Left cardiac atrium (tissue), 4 donors: ENCODE measurements around the gene BMPR1B. TPM values are rescaled to one million over a fixed set of nuclear protein-coding genes. Genes with fewer than 3 reads are reported as not detected.

Source experiments
- ATAC-seq, 2 donors: fragments of 200-7000 bp; cut with Tn5 transposase; one replicate each; pipeline ENCODE4 v1.9.1; 2020; ENCODE audit warnings: mild to moderate bottlenecking in 2 of 2, moderate library complexity in 2 of 2
- DNase-seq: peaks from one replicate; pipeline ENCODE4 v3.0.0-alpha.2; 2020
- intact Hi-C, 2 donors: fragments of 100-400 bp; cut with DNase I; formaldehyde crosslinking; loops; one replicate each; pipeline versions ENCODE4 v1.14.1 to v1.15.1; 2022 to 2023
- total RNA-seq, 2 donors: library from RNA; stranded (reverse); fragmentation: NEBNext Ultra II Directional; extraction: Animal tissue kit (Norgen Biotek cat#: 25700); gene quantifications; one replicate each; pipeline ENCODE4 v1.2.1, GENCODE V29; 2021
- donor health status: DM: no; HTN: yes; CAD: no.
- donor health status: DM: no; HTN: yes; CAD: no; lungs with severe emphysema.
- donor health status: DM: yes; HTN: yes; CAD: no.
- donor health status: Dilated cardiomyopathy.

BMPR1B gene
- total RNA-seq, 2 donors from 2014 or later, result 0.77 to 2.0 TPM

DNA sequence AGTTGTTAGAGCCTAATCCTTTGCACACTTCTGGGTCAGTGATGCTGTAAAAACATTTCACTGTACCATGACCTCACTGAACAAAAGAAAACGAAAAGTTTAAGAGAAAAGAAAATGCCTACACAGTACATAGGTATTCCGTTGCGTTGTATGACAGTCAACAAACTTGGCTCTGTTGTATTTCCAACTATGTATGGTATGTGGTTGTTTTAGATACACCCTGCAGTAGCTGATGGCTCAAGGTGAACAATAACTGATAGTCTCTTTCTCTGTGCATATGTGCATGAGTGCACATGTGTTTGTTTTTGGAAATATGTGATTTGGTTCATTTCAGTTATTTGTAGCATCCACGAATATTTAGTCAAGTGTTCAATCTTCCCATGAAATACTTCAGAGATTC lies 176.0 kb downstream of the BMPR1B start:
- ATAC-seq (no peak), DNase-seq (no peak)
- intact Hi-C loops, result no loop called here

DNA sequence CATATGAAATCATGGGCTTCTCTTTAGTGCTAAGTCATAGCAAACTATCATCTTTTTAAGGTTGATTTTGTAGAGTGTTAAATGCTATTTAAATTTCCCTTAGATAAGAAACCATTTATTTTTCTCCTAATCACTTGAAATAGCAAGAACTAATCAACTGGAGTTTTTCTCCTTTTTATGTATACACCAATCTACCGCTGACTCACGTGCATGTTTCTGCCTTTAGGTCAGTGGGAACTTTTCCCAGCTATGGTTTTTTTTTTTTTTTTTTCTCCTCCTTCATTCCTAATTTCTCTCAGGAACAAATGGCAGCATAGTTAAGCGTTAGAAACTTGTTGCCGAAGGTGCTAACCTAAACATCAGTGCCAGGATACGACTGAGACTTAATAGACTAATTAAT lies 176.4 kb downstream of the BMPR1B start:
- intact Hi-C loops, result no loop called here
- DNase-seq, result no peak
- ATAC-seq, result no peak

GRCh38 chr4:94934864-94935263 lies 177.1 kb downstream of the BMPR1B start:
- DNase-seq (no peak), ATAC-seq (no peak)
- intact Hi-C loops, result no loop called here

DNA sequence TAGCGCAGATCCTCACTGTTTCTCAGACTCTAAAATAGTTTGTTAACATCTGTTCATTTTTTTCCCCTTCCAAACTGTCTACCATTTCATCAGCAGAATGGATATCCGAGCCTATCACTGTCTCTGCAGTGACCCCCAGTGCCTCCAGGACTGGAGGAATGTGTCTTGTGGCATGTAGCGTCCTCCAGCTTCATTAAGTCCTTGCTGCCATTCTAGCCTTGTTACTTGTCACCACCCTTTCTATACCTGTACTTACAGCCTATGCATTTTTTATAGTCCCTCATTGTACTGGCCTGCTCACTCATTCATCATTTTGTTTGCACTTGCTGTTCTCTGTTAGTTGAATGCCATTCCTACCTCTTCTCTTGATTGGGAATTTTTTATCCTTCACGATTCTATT lies 179.1 kb downstream of the BMPR1B start:
- intact Hi-C loops, result no loop called here
- ATAC-seq (no peak), DNase-seq (no peak)

- intact Hi-C loops, result no loop called here
- no peak for ATAC-seq
- DNase-seq, result no peak
These were observed 182.2 kb downstream of the BMPR1B start for GRCh38 chr4:94939791-94940519.

GRCh38 chr4:94940520-94940908 lies 182.8 kb downstream of the BMPR1B start:
- DNase-seq, result no peak
- intact Hi-C loops, result no loop called here
- no peak for ATAC-seq

DNA sequence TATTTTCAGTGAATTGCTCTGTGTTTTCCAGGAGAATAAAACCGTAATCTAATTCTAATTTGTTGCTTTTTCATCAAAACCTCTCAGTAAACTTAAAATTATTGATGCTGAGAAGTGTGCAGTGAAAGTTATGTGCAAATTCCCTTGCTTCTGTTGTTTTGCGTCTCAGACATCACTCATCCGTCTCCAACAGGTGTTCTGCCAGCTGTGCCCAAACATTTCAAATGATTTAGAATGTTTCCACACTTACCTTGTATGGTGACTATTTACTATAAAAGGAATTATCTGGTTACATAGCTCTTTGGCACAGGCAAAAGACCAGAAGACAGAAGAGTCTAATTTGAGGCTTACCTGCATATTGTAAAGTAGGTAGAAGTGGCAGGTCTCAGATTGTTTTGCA lies 184.0 kb downstream of the BMPR1B start:
- no peak for DNase-seq
- intact Hi-C loops, result no loop called here
- ATAC-seq, result no peak

- intact Hi-C loops, result no loop called here
- DNase-seq (no peak), ATAC-seq (no peak)
These were observed 187.0 kb downstream of the BMPR1B start for GRCh38 chr4:94944726-94945125.

DNA sequence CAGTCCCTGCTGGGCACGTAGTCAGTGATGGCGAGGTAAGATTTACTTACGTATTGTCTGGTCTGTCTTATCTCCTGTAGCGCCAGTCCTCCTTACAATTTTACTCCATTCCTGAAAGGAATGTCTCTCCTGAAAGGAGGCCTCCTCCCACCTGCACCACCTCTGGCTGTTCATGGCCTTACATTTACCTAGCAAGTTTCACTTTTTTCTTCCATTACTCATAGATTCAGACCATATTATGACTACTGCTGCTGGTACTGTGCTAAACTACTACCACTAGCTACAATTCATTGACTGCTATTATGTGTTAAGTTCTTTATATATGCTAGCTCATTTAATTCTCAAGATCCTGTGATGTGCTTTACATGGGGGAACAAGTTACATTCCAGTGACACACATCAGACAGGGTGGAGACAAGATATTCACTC lies 189.9 kb downstream of the BMPR1B start:
- ATAC-seq (peak in 1 of 2 donors; percentile 67), DNase-seq (no peak)
- intact Hi-C loops, result no loop called here

DNA sequence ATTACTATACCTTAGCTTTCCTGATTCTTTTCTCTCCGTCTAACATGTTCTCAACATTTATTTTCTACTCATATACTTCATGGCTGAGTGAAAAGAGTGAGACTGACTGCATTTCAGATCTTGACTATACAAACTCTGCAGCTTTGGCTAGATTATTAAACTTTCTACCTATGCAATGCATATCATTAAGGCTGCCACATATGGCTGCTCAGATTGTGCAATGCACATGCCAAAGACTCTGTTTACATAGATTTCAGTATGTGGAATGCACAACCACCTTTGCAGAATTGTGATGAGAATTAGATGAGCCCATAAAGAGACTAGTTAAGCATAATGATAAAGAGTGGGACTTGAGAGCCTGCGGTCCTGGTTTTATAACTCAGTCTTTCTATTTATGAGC lies 196.5 kb downstream of the BMPR1B start:
- no peak for DNase-seq
- no peak for ATAC-seq
- intact Hi-C loops, result no loop called here

GRCh38 chr4:94957030-94957429 lies 199.3 kb downstream of the BMPR1B start:
- ATAC-seq (no peak), DNase-seq (no peak)
- intact Hi-C loops, result no loop called here

DNA sequence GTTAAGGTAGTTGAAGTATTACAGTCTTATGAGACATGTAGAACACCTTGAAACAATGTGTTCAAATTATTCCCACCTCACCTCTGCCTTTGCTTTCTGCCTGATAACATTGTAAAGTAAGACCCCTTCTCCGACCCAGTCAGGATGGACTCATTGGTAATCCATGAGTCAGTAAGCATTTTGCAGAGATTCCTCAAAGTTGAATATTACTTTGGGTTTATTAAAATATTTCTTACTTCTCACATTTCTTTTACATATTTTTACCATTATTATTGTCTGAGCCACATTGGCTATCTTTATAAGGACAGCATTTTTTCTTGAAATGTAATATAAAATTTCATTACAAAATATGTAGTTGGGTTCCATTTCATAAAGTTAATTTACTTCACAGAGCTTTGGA lies 201.6 kb downstream of the BMPR1B start:
- ATAC-seq, result no peak
- intact Hi-C loops, result no loop called here
- no peak for DNase-seq

- ATAC-seq (no peak), DNase-seq (no peak)
- intact Hi-C loops, result no loop called here
These were observed 203.0 kb downstream of the BMPR1B start for GRCh38 chr4:94960708-94961107.

- ATAC-seq, result no peak
- no peak for DNase-seq
- intact Hi-C loops, result no loop called here
These were observed 203.7 kb downstream of the BMPR1B start for GRCh38 chr4:94961420-94961819.

DNA sequence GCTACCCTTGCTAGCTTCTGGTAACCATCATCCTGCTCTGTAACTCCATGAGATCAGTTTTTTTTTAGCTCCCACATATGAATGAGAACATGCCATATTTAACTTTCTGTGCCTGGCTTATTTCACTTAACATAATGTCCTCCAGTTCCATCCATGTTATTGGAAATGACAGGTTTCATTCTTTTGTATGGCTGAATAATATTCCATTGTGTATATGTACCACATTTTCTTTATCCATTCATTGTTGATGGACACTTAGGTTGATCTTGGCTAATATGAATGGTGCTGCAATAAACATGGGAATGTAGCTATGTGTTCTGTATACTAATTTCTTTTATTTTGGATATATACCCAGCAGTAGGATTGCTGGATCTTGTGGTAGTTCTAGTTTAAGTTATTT lies 204.7 kb downstream of the BMPR1B start:
- ATAC-seq, result no peak
- intact Hi-C loops, result no loop called here
- DNase-seq, result no peak

DNA sequence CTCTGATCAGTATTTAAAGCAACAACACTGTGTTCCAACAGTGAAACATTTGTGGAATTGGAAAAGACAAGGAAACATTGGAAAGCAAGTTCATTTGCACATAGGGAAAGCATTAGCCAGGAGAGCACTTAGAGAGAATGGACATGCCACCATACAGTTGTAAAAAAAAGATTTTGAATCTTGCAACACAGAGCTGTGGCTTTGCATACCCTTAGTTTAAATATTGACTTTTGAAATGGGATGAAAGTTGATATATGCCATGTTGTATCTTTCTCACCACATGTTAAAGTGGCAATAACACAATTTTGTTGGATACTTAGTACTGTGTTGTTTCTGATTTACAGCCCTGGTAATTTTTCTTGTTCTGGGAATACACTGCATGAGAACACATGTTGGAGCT lies 208.1 kb downstream of the BMPR1B start:
- ATAC-seq (no peak), DNase-seq (no peak)
- intact Hi-C loops, result no loop called here

GRCh38 chr4:94968493-94968892 lies 210.7 kb downstream of the BMPR1B start:
- intact Hi-C loops, result no loop called here
- ATAC-seq (no peak), DNase-seq (no peak)

- ATAC-seq (no peak), DNase-seq (no peak)
- intact Hi-C loops, result no loop called here
These were observed 212.9 kb downstream of the BMPR1B start for GRCh38 chr4:94970650-94971049.

GRCh38 chr4:94974773-94975172 lies 217.0 kb downstream of the BMPR1B start:
- intact Hi-C loops, result no loop called here
- ATAC-seq (peak in 1 of 2 donors; percentile 70), DNase-seq (no peak)

- DNase-seq (no peak), ATAC-seq (peak in 1 of 2 donors; percentile 54)
- intact Hi-C loops, result no loop called here
These were observed 218.7 kb downstream of the BMPR1B start for GRCh38 chr4:94976371-94977011.

- ATAC-seq (no peak), DNase-seq (no peak)
- intact Hi-C loops, result no loop called here
These were observed 221.1 kb downstream of the BMPR1B start for GRCh38 chr4:94978904-94979303.
